K562 (cell line): ENCODE results near the gene MICOS13. TPM values are rescaled to one million over a fixed set of nuclear protein-coding genes. Genes with fewer than 3 reads are reported as not detected.
A peak's percentile ranks its signal among the peaks of the same experiment; 100 is the strongest.

Source experiments
- BHLHE40 ChIP-seq: IDR thresholded peaks from 2 replicates; pipeline ENCODE4 v1.6.1; 2011; ENCODE audit warnings: low read length, improper control_type of control experiment
- CTBP1 ChIP-seq: fragments of 450-650 bp; IDR thresholded peaks from 2 replicates; pipeline ENCODE4 v1.6.1; 2016; ENCODE audit warnings: borderline replicate concordance
- JUN ChIP-seq, 2 experiments: sonication (generic) in 1 of 2; formaldehyde crosslinking in 1 of 2; IDR thresholded peaks; 2 replicates each; pipeline versions ENCODE4 v1.6.1 to v1.8.0; 2012 to 2022; ENCODE audit warnings: borderline replicate concordance in 2 of 2, mild to moderate bottlenecking in 2 of 2, improper control_type of control experiment in 1 of 2, low read depth in 1 of 2, low read length in 1 of 2, missing genetic modification reagents in 1 of 2
- NEUROD1 ChIP-seq: fragments of 150-350 bp; IDR thresholded peaks from 2 replicates; pipeline ENCODE4 v1.6.1; 2014; ENCODE audit warnings: borderline replicate concordance, low read length, low read depth; ENCODE audit not compliant: partially characterized antibody
- NR2F6 ChIP-seq: fragments of 450-650 bp; formaldehyde crosslinking; IDR thresholded peaks from 2 replicates; pipeline ENCODE4 v1.4.0; 2020; ENCODE audit warnings: mild to moderate bottlenecking
- PBX2 ChIP-seq, 2 experiments: IDR thresholded peaks in 1 of 2; conservative IDR thresholded peaks in 1 of 2; 2 replicates each; pipeline ENCODE4 v1.6.1; 2016; ENCODE audit warnings: low read depth in 2 of 2, mild to moderate bottlenecking in 1 of 2, missing compliant biosample characterization in 1 of 2, missing genetic modification characterization in 1 of 2, moderate library complexity in 1 of 2
- REST ChIP-seq, 2 experiments: fragments of 450-650 bp; formaldehyde crosslinking in 1 of 2; IDR thresholded peaks; 2 replicates each; pipeline versions ENCODE4 v1.4.0 to v1.6.1; 2014 to 2020; ENCODE audit warnings: mild to moderate bottlenecking in 2 of 2, borderline replicate concordance in 1 of 2, low read depth in 1 of 2
- TAL1 ChIP-seq: fragments of 450-650 bp; IDR thresholded peaks from 2 replicates; pipeline ENCODE4 v1.6.1; 2016; ENCODE audit warnings: mild to moderate bottlenecking
- TARDBP ChIP-seq: fragments of 450-650 bp; IDR thresholded peaks from 2 replicates; pipeline ENCODE4 v1.6.1; 2016
- TOE1 ChIP-seq, 2 experiments: fragments of 450-650 bp in 1 of 2; sonication (generic) in 1 of 2; formaldehyde crosslinking in 1 of 2; IDR thresholded peaks; 2 replicates each; pipeline versions ENCODE4 v1.7.1 to v1.8.0; 2016 to 2022; ENCODE audit warnings: borderline replicate concordance in 2 of 2, mild to moderate bottlenecking in 2 of 2, antibody characterized with exemption in 1 of 2, inconsistent platforms in 1 of 2, low read depth in 1 of 2, missing genetic modification reagents in 1 of 2, moderate library complexity in 1 of 2
- VEZF1 ChIP-seq: fragments of 200-800 bp; sonication (Bioruptor generic); IDR thresholded peaks from 2 replicates; pipeline ENCODE4 v1.6.1; 2017; ENCODE audit warnings: missing genetic modification characterization, missing compliant biosample characterization
- ZKSCAN3 ChIP-seq: fragments of 250-450 bp; sonication (Bioruptor Pico); IDR thresholded peaks from 2 replicates; pipeline ENCODE4 v1.4.0; 2020
- ZNF239 ChIP-seq: fragments of 250-450 bp; sonication (Bioruptor Pico); IDR thresholded peaks from 2 replicates; pipeline ENCODE4 v1.4.0; 2020; ENCODE audit warnings: mild to moderate bottlenecking
- polyA plus RNA-seq, 8 experiments: library from polyadenylated mRNA; depleted of rRNA in 4 of 8; stranded (reverse) in 5 of 8; unstranded in 3 of 8; fragments of >200 nt; fragmentation: Nextera tagmentation in 2 of 8; fragmentation: Illumina TruSeq in 1 of 8; extraction: Ambion mirVana in 2 of 8; extraction: Trizol in 1 of 8; gene quantifications; 2 replicates each; pipeline versions ENCODE4 v1.2.1 to v1.2.3, GENCODE V29; 2011 to 2014; ENCODE audit warnings: inconsistent platforms in 1 of 8, missing spikeins in 1 of 8
- total RNA-seq, 7 experiments: library from RNA; depleted of rRNA in 6 of 7; stranded (reverse); fragments of >200 nt in 6 of 7; fragmentation: Illumina TruSeq in 2 of 7; extraction: Trizol in 2 of 7; gene quantifications; 2 replicates each; pipeline versions ENCODE4 v1.2.1 to v1.2.3, GENCODE V29; 2011 to 2021; ENCODE audit warnings: low replicate concordance in 1 of 7

Gene MICOS13
- total and polyA plus RNA-seq, 9 of the 15 experiments (the other 6 are each of a cell fraction or from before 2014, with no cell fraction given) = 15.5 to 220 (median 49.4) TPM

GRCh38 chr19:5686647-5687359, 6.5 kb upstream of the MICOS13 start (continued):
- 0 out of 2 replicates have a peak, but pooled peaks have one; percentile 19 for TF ChIP-seq PBX2 (CRISPR knock-in tag; IDR thresholded peaks at IDR 0.05; ENCODE audit: low read depth)
- TF ChIP-seq PBX2 (tag; conservative IDR thresholded peaks at IDR 0.05; ENCODE audit: low read depth) = no peak
- peak; percentile 33; the same call in 1 of the 2 replicates for TF ChIP-seq TARDBP
- peak; percentile 34 for TF ChIP-seq NEUROD1
- TF ChIP-seq ZKSCAN3 (CRISPR knock-in tag) = no peak
- TF ChIP-seq VEZF1 (CRISPR knock-in tag) = peak; percentile 74
- peak; percentile 26; the same call in 1 of the 2 replicates for TF ChIP-seq REST (IDR thresholded peaks at IDR 0.05; ENCODE audit: borderline replicate concordance)
- TF ChIP-seq REST (CRISPR knock-in tag; IDR thresholded peaks at IDR 0.05; ENCODE audit: low read depth) = 0 out of 2 replicates have a peak, but pooled peaks have one; percentile 13
- TF ChIP-seq TAL1 = no peak
- peak; percentile 66 for TF ChIP-seq BHLHE40
- TF ChIP-seq JUN (IDR thresholded peaks at IDR 0.05; ENCODE audit: borderline replicate concordance, low read depth, low read length) = no peak; the same call in 1 of the 2 replicates
- TF ChIP-seq JUN (CRISPR knock-in tag; IDR thresholded peaks at IDR 0.05; ENCODE audit: borderline replicate concordance) = 0 out of 2 replicates have a peak, but pooled peaks have one; percentile 44
- TF ChIP-seq CTBP1 = peak; percentile 34; the same call in 1 of the 2 replicates
- TF ChIP-seq ZNF239 (CRISPR knock-in tag) = no peak
- no peak for TF ChIP-seq NR2F6 (CRISPR knock-in tag)
- TF ChIP-seq TOE1 (IDR thresholded peaks at IDR 0.05; ENCODE audit: borderline replicate concordance) = peak; percentile 63; the same call in 1 of the 2 replicates
- TF ChIP-seq TOE1 (CRISPR knock-in tag; IDR thresholded peaks at IDR 0.05; ENCODE audit: borderline replicate concordance, low read depth) = no peak
